ENCODE measurements around the gene MKNK1. TPM values are rescaled to one million over a fixed set of nuclear protein-coding genes. Genes with fewer than 3 reads are reported as not detected.
A peak's percentile ranks its signal among the peaks of the same experiment; 100 is the strongest.

MKNK1 gene
- total RNA-seq, 4 donors from 2014 or later = 15.8 to 39.1 (median 27.4) TPM

- no peaks in the 10 kb centered on the region for H3K36me3 ChIP-seq
- peaks cover 31% of the 10 kb centered on the region for H3K27me3 ChIP-seq
- no peak overlapping the region for H3K4me3 ChIP-seq
- no peak overlapping the region for H3K27ac ChIP-seq
- TF ChIP-seq POLR2A (IDR thresholded peaks at IDR 0.05) = no peak
- TF ChIP-seq POLR2AphosphoS5 (IDR thresholded peaks at IDR 0.05) = no peak
- TF ChIP-seq EP300 (IDR thresholded peaks at IDR 0.05) = no peak
- peak; percentile 89 to 91 for TF ChIP-seq CTCF (IDR thresholded peaks at IDR 0.05)
- peaks cover 26% of the 10 kb centered on the region for H3K4me1 ChIP-seq
- 29% methylated on average over 3 of the region's 3 CpGs for WGBS
- DNase-seq (ENCODE audit: low spot score in 2 of 2) = peak; percentile 83 to 90
- H3K9me3 ChIP-seq = no peaks in the 10 kb centered on the region
Measured at GRCh38 chr1:46527474-46528296, 76.4 kb downstream of the MKNK1 start.

- no peak overlapping the region for H3K27ac ChIP-seq
- DNase-seq (ENCODE audit: low spot score in 2 of 2) = no peak
- no peak overlapping the region for H3K4me3 ChIP-seq
- 42% methylated on average over 6 of the region's 14 CpGs for WGBS
- H3K4me1 ChIP-seq = peaks cover 34% of the 10 kb centered on the region
- no peaks in the 10 kb centered on the region for H3K9me3 ChIP-seq
- peaks cover 30% of the 10 kb centered on the region for H3K27me3 ChIP-seq
- no peak for TF ChIP-seq POLR2A (IDR thresholded peaks at IDR 0.05)
- TF ChIP-seq POLR2AphosphoS5 (IDR thresholded peaks at IDR 0.05) = no peak
- no peak for TF ChIP-seq EP300 (IDR thresholded peaks at IDR 0.05)
- TF ChIP-seq CTCF (IDR thresholded peaks at IDR 0.05) = no peak
- H3K36me3 ChIP-seq = no peaks in the 10 kb centered on the region
Measured at GRCh38 chr1:46526691-46527291, 77.3 kb downstream of the MKNK1 start.

DNA sequence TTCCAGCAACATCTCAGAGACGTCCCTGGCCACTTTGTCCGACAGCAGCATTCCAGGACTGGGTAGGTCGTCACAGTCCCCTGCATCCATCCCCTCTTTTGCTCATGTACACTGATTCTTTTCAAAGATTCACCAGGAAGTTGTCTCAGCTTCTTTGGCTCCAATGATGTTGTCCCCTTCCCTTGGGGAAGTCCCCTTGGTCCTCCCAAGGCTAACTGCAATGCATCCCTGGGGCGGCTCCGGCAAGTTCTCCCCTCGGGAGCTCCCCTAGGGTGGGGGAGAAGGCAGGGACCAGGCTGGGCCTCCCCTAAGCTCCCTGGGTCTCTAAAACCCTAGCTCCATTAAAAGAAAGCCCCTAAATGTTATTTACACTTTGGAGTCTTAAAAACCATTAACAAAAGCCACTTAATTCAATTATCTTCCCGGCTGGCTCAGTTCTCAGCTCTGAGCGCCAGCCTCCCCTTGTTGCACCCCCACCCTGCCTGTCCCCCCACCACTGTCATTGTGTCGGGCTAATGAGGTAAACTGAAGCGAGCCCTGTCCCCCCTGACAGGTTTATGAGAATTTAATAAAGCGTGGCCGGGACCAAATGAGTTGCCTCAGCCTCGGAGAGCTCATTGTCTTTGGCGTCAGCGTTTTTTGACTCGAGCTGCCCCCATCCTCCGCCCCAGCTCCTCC, 77.9 kb downstream of the MKNK1 start:
- no peak for DNase-seq (ENCODE audit: low spot score in 2 of 2)
- no peaks in the 10 kb centered on the region for H3K9me3 ChIP-seq
- peaks cover 35% of the 10 kb centered on the region for H3K4me1 ChIP-seq
- WGBS = 70% methylated on average over 17 of the region's 17 CpGs
- H3K27ac ChIP-seq = no peak overlapping the region
- no peak for TF ChIP-seq POLR2A (IDR thresholded peaks at IDR 0.05)
- TF ChIP-seq POLR2AphosphoS5 (IDR thresholded peaks at IDR 0.05) = no peak
- peaks cover 24% of the 10 kb centered on the region for H3K27me3 ChIP-seq
- H3K36me3 ChIP-seq = no peaks in the 10 kb centered on the region
- no peak overlapping the region for H3K4me3 ChIP-seq

DNA sequence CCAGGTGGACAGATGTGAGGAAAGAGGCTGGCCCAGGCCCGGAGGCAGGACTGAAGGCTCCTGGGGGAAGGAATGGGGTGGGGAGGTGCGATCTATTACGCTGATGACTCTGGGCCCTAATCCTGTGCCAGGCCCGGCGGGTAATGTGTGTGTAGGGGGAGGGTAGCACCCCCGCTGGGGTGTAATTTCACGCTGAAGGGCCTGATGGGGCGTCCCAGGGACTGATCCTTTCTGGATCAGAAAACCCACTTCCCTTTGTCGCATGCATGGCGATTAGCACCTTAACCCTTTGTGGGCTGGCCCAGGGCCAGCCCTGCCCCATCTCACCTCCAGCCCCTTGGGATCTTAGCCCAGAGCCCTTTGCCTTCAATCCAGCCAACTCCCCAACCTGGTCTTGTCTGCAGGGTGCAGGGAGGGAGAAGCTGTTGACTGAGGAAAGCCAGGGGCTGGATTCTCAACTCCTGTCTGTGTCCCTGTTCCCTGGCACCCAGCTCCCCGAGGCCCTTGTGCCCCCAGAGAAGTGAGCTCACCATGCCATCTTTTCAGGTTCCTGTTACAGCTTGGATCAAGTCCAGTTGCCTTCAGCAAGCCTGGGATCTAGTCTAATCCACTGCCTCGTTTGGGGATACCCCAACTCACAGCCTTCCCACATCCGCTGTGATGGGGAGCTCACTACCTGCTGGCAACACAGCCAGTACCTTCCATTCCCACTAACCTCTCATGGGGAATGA, 78.7 kb downstream of the MKNK1 start:
- Histone ChIP-seq H3K4me3 (no peak overlapping the region), H3K4me1 (peaks cover 35% of the 10 kb centered on the region), H3K9me3 (no peaks in the 10 kb centered on the region), H3K27ac (no peak overlapping the region), H3K36me3 (no peaks in the 10 kb centered on the region), H3K27me3 (peaks cover 21% of the 10 kb centered on the region)
- no peak for DNase-seq (ENCODE audit: low spot score in 2 of 2)
- no peak for TF ChIP-seq EP300 (IDR thresholded peaks at IDR 0.05)
- TF ChIP-seq POLR2AphosphoS5 (IDR thresholded peaks at IDR 0.05) = no peak
- TF ChIP-seq POLR2A (IDR thresholded peaks at IDR 0.05) = no peak
- TF ChIP-seq CTCF (IDR thresholded peaks at IDR 0.05) = no peak
- 69% methylated on average over 12 of the region's 13 CpGs for WGBS

DNA sequence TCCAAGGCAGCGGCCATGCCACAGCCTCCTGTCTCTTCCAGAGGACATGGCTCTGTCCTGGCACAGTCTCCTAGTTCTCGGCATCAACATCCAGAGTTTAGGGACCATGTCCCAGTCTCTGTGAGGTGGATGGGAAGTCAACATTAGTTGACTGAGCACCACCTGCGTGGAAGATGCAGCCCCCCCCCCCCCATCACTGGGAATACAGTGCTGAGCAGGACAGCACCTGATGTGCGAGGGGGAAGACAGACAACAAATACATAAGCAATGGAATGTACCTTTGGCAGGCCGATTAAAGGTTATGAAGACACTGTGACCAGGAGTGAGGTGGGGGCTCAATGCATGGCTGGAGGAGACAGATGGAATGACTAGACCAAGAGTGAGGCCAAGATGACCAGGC, 79.2 kb downstream of the MKNK1 start:
- TF ChIP-seq POLR2A (IDR thresholded peaks at IDR 0.05) (no peak), POLR2AphosphoS5 (IDR thresholded peaks at IDR 0.05) (no peak), CTCF (IDR thresholded peaks at IDR 0.05) (no peak), EP300 (IDR thresholded peaks at IDR 0.05) (no peak)
- no peaks in the 10 kb centered on the region for H3K36me3 ChIP-seq
- H3K4me1 ChIP-seq = peaks cover 35% of the 10 kb centered on the region
- H3K9me3 ChIP-seq = no peaks in the 10 kb centered on the region
- H3K27me3 ChIP-seq = peaks cover 20% of the 10 kb centered on the region
- WGBS = 88% methylated on average over 5 of the region's 5 CpGs
- DNase-seq (ENCODE audit: low spot score in 2 of 2) = no peak
- no peak overlapping the region for H3K27ac ChIP-seq
- H3K4me3 ChIP-seq = no peak overlapping the region

Data from suprapubic skin (tissue), 4 donors.